H1 (cell line): ENCODE measurements around the gene FGB. TPM values are rescaled to one million over a fixed set of nuclear protein-coding genes. Genes with fewer than 3 reads are reported as not detected.

ENCODE experiments used
- CTCF ChIA-PET: fragments of 300-600 bp; sonication (Branson Sonifier 250); formaldehyde crosslinking; loops from one replicate; lab custom pipeline; 2021; ENCODE audit not compliant: partially characterized antibody; lab: Charles Lee
- POLR2A ChIA-PET: fragments of 300-600 bp; sonication (Branson Sonifier 250); formaldehyde crosslinking; loops from one replicate; lab custom pipeline; 2021; ENCODE audit warnings: inconsistent platforms; ENCODE audit not compliant: partially characterized antibody; lab: Charles Lee
- DNase-seq, 2 experiments: peaks; one replicate each; pipeline versions ENCODE4 v3.0.0 to v3.0.0-alpha.2; 2010 to 2022; ENCODE audit warnings: low spot score in 2 of 2, low read depth in 1 of 2, mixed read lengths in 1 of 2
- FAIRE-seq: peaks from 2 replicates; lab custom pipeline; 2011; peaks lifted over from hg19 to GRCh38; lab: Jason Lieb, UNC
- H2AFZ ChIP-seq: 2 replicates; pipeline ENCODE4 v1.8.1; 2012; ENCODE audit warnings: low read length, inconsistent platforms
- H2AK5ac ChIP-seq: 2 replicates; pipeline ENCODE4 v1.6.1; 2013; ENCODE audit warnings: low read depth, low read length
- H2BK120ac ChIP-seq: replicated peaks from 2 replicates; pipeline ENCODE3; 2013; ENCODE audit warnings: low read depth, low read length, inconsistent platforms
- H2BK12ac ChIP-seq: 2 replicates; pipeline ENCODE4 v1.6.1; 2013; ENCODE audit warnings: low read depth, low read length
- H2BK15ac ChIP-seq: 2 replicates; pipeline ENCODE4 v1.6.1; 2013; ENCODE audit warnings: low read length
- H2BK20ac ChIP-seq: 2 replicates; pipeline ENCODE4 v1.6.1; 2013; ENCODE audit warnings: low read length
- H2BK5ac ChIP-seq: 2 replicates; pipeline ENCODE4 v1.6.1; 2013; ENCODE audit warnings: low read depth, low read length
- H3K14ac ChIP-seq: 2 replicates; pipeline ENCODE4 v1.6.1; 2013; ENCODE audit warnings: inconsistent platforms; ENCODE audit not compliant: insufficient read length
- H3K18ac ChIP-seq: 2 replicates; pipeline ENCODE4 v1.6.1; 2013; ENCODE audit warnings: low read length; ENCODE audit errors: extremely low read depth
- H3K23ac ChIP-seq: 2 replicates; pipeline ENCODE4 v1.6.1; 2013; ENCODE audit warnings: inconsistent platforms; ENCODE audit not compliant: insufficient read length
- H3K23me2 ChIP-seq: 2 replicates; pipeline ENCODE4 v1.6.1; 2013; ENCODE audit warnings: low read depth, low read length
- H3K27ac ChIP-seq: 2 replicates; pipeline ENCODE4 v1.6.1; 2011; ENCODE audit warnings: low read depth, low read length, inconsistent platforms
- H3K27me3 ChIP-seq, 4 experiments: replicated peaks in 1 of 4; 1 replicate in 1 of 4; 2 replicates in 3 of 4; pipeline versions ENCODE4 v1.6.1 to v1.8.1; 2011 to 2013; ENCODE audit warnings: low read length in 3 of 4, mild to moderate bottlenecking in 3 of 4, inconsistent platforms in 2 of 4, mixed read lengths in 2 of 4, moderate library complexity in 1 of 4; ENCODE audit not compliant: control insufficient read depth in 3 of 4, insufficient read depth in 3 of 4; ENCODE audit errors: extremely low read depth in 1 of 4
- H3K36me3 ChIP-seq, 4 experiments: 2 replicates each; pipeline versions ENCODE4 v1.6.1 to v1.8.1; 2011 to 2013; ENCODE audit warnings: mild to moderate bottlenecking in 4 of 4, low read length in 3 of 4, moderate library complexity in 2 of 4, control low read depth in 1 of 4, inconsistent platforms in 1 of 4; ENCODE audit not compliant: insufficient read depth in 4 of 4, control insufficient read depth in 2 of 4
- H3K4ac ChIP-seq: replicated peaks from 2 replicates; pipeline ENCODE3; 2013; ENCODE audit warnings: low read length, low read depth, mixed read lengths, inconsistent platforms; ENCODE audit not compliant: insufficient read length
- H3K4me1 ChIP-seq, 4 experiments: replicated peaks in 1 of 4; 1 replicate in 1 of 4; 2 replicates in 3 of 4; pipeline versions ENCODE4 v1.6.1 to v1.8.1; 2011 to 2013; ENCODE audit warnings: low read length in 3 of 4, inconsistent platforms in 2 of 4, mixed read lengths in 1 of 4; ENCODE audit not compliant: insufficient read depth in 4 of 4, control insufficient read depth in 3 of 4
- H3K4me2 ChIP-seq, 2 experiments: 2 replicates each; pipeline versions ENCODE4 v1.6.1 to v1.8.1; 2011 to 2013; ENCODE audit warnings: low read depth in 2 of 2, low read length in 2 of 2, control low read depth in 1 of 2, inconsistent platforms in 1 of 2, mild to moderate bottlenecking in 1 of 2; ENCODE audit not compliant: insufficient read depth in 1 of 2
- H3K4me3 ChIP-seq, 4 experiments: fragments of 200-600, 300-600 bp in 1 of 4; sonication (generic), shearing (Covaris generic), sonication (Bioruptor Twin) in 1 of 4; 2 replicates each; pipeline versions ENCODE4 v1.5.1 to v1.8.1; 2011 to 2016; ENCODE audit warnings: low read length in 4 of 4, low read depth in 3 of 4, control low read depth in 2 of 4, inconsistent platforms in 2 of 4, mild to moderate bottlenecking in 2 of 4, mixed read lengths in 1 of 4, moderate library complexity in 1 of 4; ENCODE audit not compliant: insufficient read depth in 2 of 4; ENCODE audit errors: extremely low read depth in 1 of 4
- H3K56ac ChIP-seq: replicated peaks from 2 replicates; pipeline ENCODE3; 2013; ENCODE audit warnings: low read depth, mild to moderate bottlenecking, mixed read lengths, low read length, inconsistent platforms; ENCODE audit not compliant: insufficient read length
- H3K79me1 ChIP-seq: 2 replicates; pipeline ENCODE4 v1.6.1; 2013; ENCODE audit warnings: low read depth, low read length, control low read depth
- H3K79me2 ChIP-seq, 2 experiments: 2 replicates each; pipeline versions ENCODE4 v1.6.1 to v1.8.1; 2012 to 2013; ENCODE audit warnings: low read length in 2 of 2, mild to moderate bottlenecking in 2 of 2, inconsistent platforms in 1 of 2; ENCODE audit not compliant: insufficient read depth in 2 of 2, control insufficient read depth in 1 of 2
- H3K9ac ChIP-seq, 4 experiments: replicated peaks in 1 of 4; 1 replicate in 1 of 4; 2 replicates in 3 of 4; pipeline versions ENCODE4 v1.6.1 to v1.8.1; 2011 to 2013; ENCODE audit warnings: low read depth in 3 of 4, low read length in 3 of 4, control low read depth in 2 of 4, mild to moderate bottlenecking in 2 of 4, moderate library complexity in 2 of 4, inconsistent platforms in 1 of 4; ENCODE audit errors: extremely low read depth in 1 of 4
- H3K9me3 ChIP-seq, 2 experiments: 2 replicates each; pipeline versions ENCODE4 v1.6.1 to v1.8.1; 2012 to 2013; ENCODE audit warnings: mild to moderate bottlenecking in 2 of 2, moderate library complexity in 2 of 2, control low read depth in 1 of 2, inconsistent platforms in 1 of 2, low read depth in 1 of 2, low read length in 1 of 2, mixed read lengths in 1 of 2; ENCODE audit not compliant: insufficient read depth in 2 of 2
- H4K20me1 ChIP-seq, 2 experiments: replicated peaks in 1 of 2; 2 replicates each; pipeline versions ENCODE3 to v1.8.1; 2011 to 2013; ENCODE audit warnings: inconsistent platforms in 2 of 2, low read length in 2 of 2, mild to moderate bottlenecking in 1 of 2; ENCODE audit not compliant: insufficient read depth in 2 of 2, control insufficient read depth in 1 of 2
- H4K5ac ChIP-seq: 2 replicates; pipeline ENCODE4 v1.6.1; 2013; ENCODE audit warnings: low read length, low read depth, mixed read lengths, inconsistent platforms; ENCODE audit not compliant: insufficient read length
- H4K8ac ChIP-seq: 2 replicates; pipeline ENCODE4 v1.8.0; 2013; ENCODE audit warnings: mild to moderate bottlenecking, moderate library complexity, low read length, inconsistent platforms; ENCODE audit not compliant: insufficient read depth; ENCODE audit errors: extremely low read depth
- H4K91ac ChIP-seq: replicated peaks from 2 replicates; pipeline ENCODE3; 2013; ENCODE audit warnings: low read length, mixed read lengths, inconsistent platforms; ENCODE audit not compliant: insufficient read length
- BACH1 ChIP-seq: IDR thresholded peaks from 2 replicates; pipeline ENCODE4 v1.6.1; 2012; ENCODE audit warnings: low read length, improper control_type of control experiment
- CTCF ChIP-seq, 3 experiments: IDR thresholded peaks; 1 replicate in 2 of 3; 2 replicates in 1 of 3; pipeline versions ENCODE4 v1.5.1 to v1.6.1; 2011; ENCODE audit warnings: low read length in 3 of 3, mild to moderate bottlenecking in 3 of 3, inconsistent platforms in 2 of 3, low read depth in 1 of 3, moderate library complexity in 1 of 3; ENCODE audit not compliant: insufficient read depth in 1 of 3; ENCODE audit errors: control extremely low read depth in 1 of 3
- RAD21 ChIP-seq, 2 experiments: IDR thresholded peaks in 1 of 2; conservative IDR thresholded peaks in 1 of 2; 2 replicates each; pipeline ENCODE4 v1.6.1; 2011; ENCODE audit warnings: low read depth in 2 of 2, low read length in 2 of 2, improper control_type of control experiment in 1 of 2, inconsistent platforms in 1 of 2, mild to moderate bottlenecking in 1 of 2, moderate library complexity in 1 of 2
- YY1 ChIP-seq: IDR thresholded peaks from 2 replicates; pipeline ENCODE4 v1.6.1; 2011; ENCODE audit warnings: low read depth, mild to moderate bottlenecking, low read length
- WGBS, 2 experiments: shearing (Covaris generic) in 1 of 2; methylation state at CpG; one replicate each; pipeline versions ENCODE4 v1.1.6 to v1.1.7; 2013 to 2015; ENCODE audit warnings: low lambda C conversion rate in 2 of 2, mixed read lengths in 2 of 2, inconsistent platforms in 1 of 2, low coverage in 1 of 2, missing lambda C conversion rate in 1 of 2; ENCODE audit not compliant: insufficient replicate concordance in 2 of 2, insufficient coverage in 1 of 2, insufficient read length in 1 of 2; ENCODE audit errors: extremely low coverage in 1 of 2, missing lambda C conversion rate in 1 of 2; 5-methylcytosine and 5-hydroxymethylcytosine counted together
- polyA plus RNA-seq, 7 experiments: library from polyadenylated mRNA; depleted of rRNA in 3 of 7; stranded (reverse) in 5 of 7; unstranded in 2 of 7; fragments of >200 nt in 5 of 7; fragments of 200-250 nt in 2 of 7; gene quantifications; 1 replicate in 5 of 7; 2 replicates in 1 of 7; 4 replicates in 1 of 7; pipeline versions ENCODE4 v1.2.1 to v1.2.3, GENCODE V29; 2011 to 2013; ENCODE audit warnings: missing spikeins in 2 of 7, mixed read lengths in 2 of 7
- total RNA-seq: library from RNA; stranded (reverse); fragmentation: NEBNext Ultra II Directional; extraction: Animal tissue kit (Norgen Biotek cat#: 25700); gene quantifications from 2 replicates; pipeline ENCODE4 v1.2.1, GENCODE V29; 2021

The FGB gene
- total and polyA plus RNA-seq, 2 of the 8 experiments (the other 6 are each of a cell fraction or from before 2014, with no cell fraction given): not detected

- FAIRE-seq: peak; percentile 78
- H4K5ac ChIP-seq: no peak overlapping the region
- no peak overlapping the region for H2BK120ac ChIP-seq
Observed at GRCh38 chr4:154618708-154619315, 56.0 kb downstream of the FGB start.

More at GRCh38 chr4:154618708-154619315, 56.0 kb downstream of the FGB start:
- H3K4ac ChIP-seq: no peak overlapping the region
- H3K9me3 ChIP-seq: no peaks in the 10 kb centered on the region
- no peak overlapping the region for H2AFZ ChIP-seq
- no peak overlapping the region for H3K18ac ChIP-seq
- peak; percentile 27 to 59 for DNase-seq
- H2BK12ac ChIP-seq: no peak overlapping the region
- H3K23me2 ChIP-seq: no peaks in the 10 kb centered on the region
- H3K79me2 ChIP-seq: no peaks in the 10 kb centered on the region
- H4K20me1 ChIP-seq: no peaks in the 10 kb centered on the region
- CTCF ChIA-PET: interaction anchor here (0.6 to 10.6 kb wide), 32 partner anchors 8 to 353 kb away, joined by 3 to 283 read pairs (median 6); partner anchors contain the start of genes FGB and PLRG1
- no peak overlapping the region for H2BK15ac ChIP-seq
- no peak overlapping the region for H3K9ac ChIP-seq
- 50% methylated on average over 4 of the region's 4 CpGs; no CpG with 5 or more reads in 1 of the 2 experiments for WGBS, 2 experiments
- no peak overlapping the region for H3K4me3 ChIP-seq
- no peak overlapping the region for H3K27ac ChIP-seq
- H3K4me1 ChIP-seq: no peaks in the 10 kb centered on the region
- TF ChIP-seq YY1: 0 out of 2 replicates have a peak, but pooled peaks have one; percentile 30
- TF ChIP-seq RAD21 (IDR thresholded peaks at IDR 0.05 in 1 of 2, conservative IDR thresholded peaks at IDR 0.05 in 1 of 2; ENCODE audit: low read depth in 2 of 2, low read length in 2 of 2): peak; percentile 79 to 82
- peak; percentile 25 to 77 (median 72) for TF ChIP-seq CTCF (IDR thresholded peaks at IDR 0.05; ENCODE audit: control extremely low read depth in 1 of 3, insufficient read depth in 1 of 3, low read depth in 1 of 3, low read length in 3 of 3)
- TF ChIP-seq BACH1: no peak
- no peak overlapping the region for H3K56ac ChIP-seq
- peaks cover 0 to 1% (median 0%) of the 10 kb centered on the region in 4 experiments; a peak in 1 of 7 replicates for H3K27me3 ChIP-seq
- H2BK20ac ChIP-seq: no peak overlapping the region
- H3K23ac ChIP-seq: no peak overlapping the region
- H2AK5ac ChIP-seq: no peak overlapping the region
- no peak overlapping the region for H4K91ac ChIP-seq
- POLR2A ChIA-PET: interaction anchor here (1.0 kb wide), 1 partner anchor 60 kb away, joined by 3 read pairs; no protein-coding TSS in a partner anchor
- H3K79me1 ChIP-seq: no peaks in the 10 kb centered on the region
- H4K8ac ChIP-seq: no peak overlapping the region
- no peaks in the 10 kb centered on the region for H3K36me3 ChIP-seq
- no peak overlapping the region for H3K14ac ChIP-seq
- H2BK5ac ChIP-seq: no peak overlapping the region
- H3K4me2 ChIP-seq: no peak overlapping the region
